Endometrial microvascular endothelial cells (primary cell): Measurements from ENCODE around the gene MTCL1. TPM values are rescaled to one million over a fixed set of nuclear protein-coding genes. Genes with fewer than 3 reads are reported as not detected.
"Not testable (repeated sequence)": the region's sequence is repeated elsewhere in the genome, so short reads cannot be mapped to it uniquely, and the experiment has no call there.

ENCODE experiments used
- in situ Hi-C: cut with HindIII; loops from 2 replicates; pipeline ENCODE4 v1.10.0; 2017; ENCODE audit warnings: low sequenced_read_pairs, low pct_unique_long_range_greater_than_20kb; ENCODE audit errors: inconsistent ontology term
- total RNA-seq: library from RNA; depleted of rRNA; stranded (reverse); fragments of >200 nt; gene quantifications from one replicate; pipeline ENCODE4 v1.2.3, GENCODE V29; 2015; ENCODE audit errors: inconsistent ontology term

The MTCL1 gene
- total RNA-seq, 1 donor from 2014 or later, result 28.2 TPM

GRCh38 chr18:8757396-8757997, 52.1 kb downstream of the MTCL1 start:
- in situ Hi-C loops, result no loop called here

- in situ Hi-C loops, result no loop called here
Observed at GRCh38 chr18:8758466-8758865, 53.1 kb downstream of the MTCL1 start.

- in situ Hi-C loops, result no loop called here
Observed at GRCh38 chr18:8760984-8761383, 55.6 kb downstream of the MTCL1 start.

- in situ Hi-C loops, result not testable (repeated sequence)
Observed at GRCh38 chr18:8761535-8761934, 56.2 kb downstream of the MTCL1 start.

- in situ Hi-C loops, result no loop called here
Observed at GRCh38 chr18:8762968-8763367, 57.6 kb downstream of the MTCL1 start.

GRCh38 chr18:8763611-8764010, 58.3 kb downstream of the MTCL1 start:
- in situ Hi-C loops, result no loop called here

GRCh38 chr18:8765783-8766463, 60.6 kb downstream of the MTCL1 start:
- in situ Hi-C loops, result no loop called here

- in situ Hi-C loops, result no loop called here
Observed at GRCh38 chr18:8766559-8767293, 61.4 kb downstream of the MTCL1 start.

GRCh38 chr18:8767340-8767739, 62.0 kb downstream of the MTCL1 start:
- in situ Hi-C loops, result no loop called here

- in situ Hi-C loops, result no loop called here
Observed at GRCh38 chr18:8769509-8770095, 64.2 kb downstream of the MTCL1 start.

- in situ Hi-C loops, result no loop called here
Observed at GRCh38 chr18:8770657-8771056, 65.3 kb downstream of the MTCL1 start.

GRCh38 chr18:8771930-8772329, 66.6 kb downstream of the MTCL1 start:
- in situ Hi-C loops, result no loop called here

- in situ Hi-C loops, result no loop called here
Observed at GRCh38 chr18:8773980-8774379, 68.6 kb downstream of the MTCL1 start.

- in situ Hi-C loops, result loop anchor here (25.0 kb wide), 1 partner anchor 89 kb away; no protein-coding TSS in a partner anchor
Observed at GRCh38 chr18:8776013-8776943, 70.9 kb downstream of the MTCL1 start.

- in situ Hi-C loops, result loop anchor here (25.0 kb wide), 1 partner anchor 91 kb away; no protein-coding TSS in a partner anchor
Observed at GRCh38 chr18:8777846-8778245, 72.5 kb downstream of the MTCL1 start.

GRCh38 chr18:8778386-8778785, 73.0 kb downstream of the MTCL1 start:
- in situ Hi-C loops, result loop anchor here (25.0 kb wide), 1 partner anchor 91 kb away; no protein-coding TSS in a partner anchor

GRCh38 chr18:8778824-8779223, 73.5 kb downstream of the MTCL1 start:
- in situ Hi-C loops, result loop anchor here (25.0 kb wide), 1 partner anchor 92 kb away; no protein-coding TSS in a partner anchor

- in situ Hi-C loops, result loop anchor here (25.0 kb wide), 1 partner anchor 92 kb away; no protein-coding TSS in a partner anchor
Observed at GRCh38 chr18:8779251-8779650, 73.9 kb downstream of the MTCL1 start.
